IPS DF 4.7 (cell line): ENCODE measurements around the gene ASTL.

ENCODE experiments used
- DNase-seq: peaks from one replicate; pipeline ENCODE4 v3.0.0-alpha.2; 2013; ENCODE audit warnings: low spot score; ENCODE audit errors: extremely low read depth

Gene ASTL

DNA sequence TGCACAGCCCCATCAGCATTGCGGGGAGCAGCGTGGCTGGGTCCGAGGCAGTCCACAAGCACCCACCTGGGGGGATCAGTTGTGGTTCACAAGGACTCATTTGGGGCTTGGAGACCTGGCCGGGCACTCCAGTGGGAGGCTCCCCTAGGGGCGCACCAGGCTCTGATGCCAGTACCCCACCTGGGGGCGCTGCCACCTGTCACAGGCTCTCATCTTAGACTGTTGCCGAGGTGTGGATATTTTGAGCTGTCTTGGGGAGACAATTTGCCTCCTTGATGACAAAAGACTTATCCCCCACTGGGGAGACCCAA lies 25.0 kb downstream of the ASTL start:
- no peak for DNase-seq

DNA sequence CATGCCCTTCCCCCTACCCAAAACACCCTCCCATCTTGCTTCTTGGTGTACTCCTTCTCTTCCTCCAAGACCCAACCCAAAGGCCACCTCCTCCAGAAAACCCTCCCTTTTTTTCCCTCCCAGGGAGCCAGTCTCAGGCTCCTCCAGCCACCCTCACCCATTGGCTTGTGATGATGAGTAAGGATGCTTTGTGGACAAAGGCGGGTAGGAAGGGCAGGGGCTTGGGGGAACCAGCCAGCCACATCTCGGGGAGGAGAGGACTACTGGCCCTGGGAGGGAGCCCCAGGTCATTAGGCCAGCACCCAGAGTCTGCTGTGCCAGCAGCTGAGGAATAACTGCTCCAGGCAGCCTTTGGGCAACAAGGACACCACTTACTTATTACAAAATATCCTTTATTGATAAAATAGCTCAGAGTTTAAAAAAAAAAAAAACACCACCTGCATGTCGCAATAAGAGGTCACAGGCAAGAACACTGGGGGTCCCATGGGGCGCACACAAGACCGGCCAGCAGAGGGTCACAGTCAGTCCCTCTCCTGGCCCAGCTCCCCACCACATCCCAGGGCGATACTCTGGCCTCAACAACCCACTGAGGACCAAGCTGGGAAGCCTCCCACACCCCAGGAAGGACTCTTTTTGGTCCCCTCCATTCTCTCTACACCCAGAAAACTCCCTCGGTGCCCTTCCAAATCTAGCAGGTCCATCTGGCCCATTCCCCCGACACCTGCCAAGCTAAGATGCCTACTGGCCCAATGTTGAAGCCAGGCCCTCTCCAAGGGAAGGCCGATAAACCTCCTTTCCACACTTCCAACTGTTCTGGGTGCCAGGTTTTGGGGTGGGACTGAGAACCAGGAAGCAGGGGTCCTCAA lies 25.6 kb downstream of the ASTL start:
- no peak for DNase-seq

GRCh38 chr2:96111823-96112500 lies 26.3 kb downstream of the ASTL start:
- DNase-seq: no peak

GRCh38 chr2:96111257-96111640 lies 27.1 kb downstream of the ASTL start:
- DNase-seq: no peak

- no peak for DNase-seq
Observed at GRCh38 chr2:96110621-96111256, 27.6 kb downstream of the ASTL start.

GRCh38 chr2:96109931-96110511 lies 28.3 kb downstream of the ASTL start:
- DNase-seq: no peak

GRCh38 chr2:96109361-96109680 lies 29.0 kb downstream of the ASTL start:
- DNase-seq: no peak

DNA sequence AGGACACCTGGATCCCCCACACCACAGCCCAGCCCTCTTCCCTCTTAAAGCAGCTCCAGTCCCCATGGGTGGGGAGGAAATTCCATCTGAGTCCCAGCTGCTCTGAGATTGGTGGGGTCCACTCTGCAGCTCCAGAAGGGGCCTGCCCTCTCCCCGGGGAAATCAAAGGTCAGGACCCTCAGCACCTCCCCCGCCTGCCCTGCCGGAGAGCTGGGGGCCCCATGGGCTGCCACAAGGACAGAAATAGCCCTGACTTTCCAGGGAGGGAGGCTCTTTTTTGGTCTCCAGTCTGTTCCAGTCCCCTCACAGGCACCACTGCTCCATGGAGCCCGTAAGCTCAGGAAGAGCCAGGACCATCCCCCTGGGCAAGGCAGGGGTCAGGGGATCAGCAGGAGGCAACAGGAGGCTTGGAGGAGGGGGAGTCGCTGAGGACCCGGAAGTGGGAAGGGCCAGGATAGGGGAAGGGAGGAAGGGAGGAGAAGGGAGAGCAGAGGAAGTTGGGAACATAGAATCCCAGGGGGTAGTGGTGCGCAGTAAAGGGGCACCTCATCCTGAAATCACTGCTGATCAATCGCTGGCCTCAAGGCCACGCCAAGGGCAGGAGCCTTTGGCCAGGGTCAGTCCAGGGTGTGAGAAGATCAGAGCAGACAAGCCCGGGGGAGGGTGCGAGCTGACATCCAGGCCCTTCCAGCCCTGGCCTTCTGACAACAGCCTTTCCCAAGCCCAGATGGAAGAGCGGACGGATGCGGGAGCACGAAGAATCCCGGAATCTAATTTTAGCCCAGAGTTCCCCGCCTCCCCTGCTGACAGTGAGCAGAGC lies 29.6 kb downstream of the ASTL start:
- DNase-seq: no peak

DNA sequence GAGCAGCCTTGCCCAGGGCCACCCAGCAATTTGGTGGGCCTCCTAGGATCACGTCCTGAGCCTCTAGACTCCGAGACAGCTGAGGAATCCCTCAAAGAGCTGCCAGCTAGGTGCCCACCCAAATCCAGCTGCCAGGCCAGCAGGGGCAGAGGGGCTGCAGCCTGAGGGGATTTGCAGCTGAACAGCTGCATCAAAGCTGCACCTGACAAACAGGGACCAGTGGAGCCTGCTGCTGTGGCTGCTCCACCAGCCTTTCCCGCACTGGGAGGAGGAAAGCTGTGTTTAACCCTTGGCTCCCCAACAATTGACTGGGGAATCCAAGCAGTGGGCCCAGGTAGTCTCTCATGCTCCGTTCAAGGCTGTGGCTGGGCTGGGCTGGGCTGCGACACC lies 30.2 kb downstream of the ASTL start:
- DNase-seq: no peak

DNA sequence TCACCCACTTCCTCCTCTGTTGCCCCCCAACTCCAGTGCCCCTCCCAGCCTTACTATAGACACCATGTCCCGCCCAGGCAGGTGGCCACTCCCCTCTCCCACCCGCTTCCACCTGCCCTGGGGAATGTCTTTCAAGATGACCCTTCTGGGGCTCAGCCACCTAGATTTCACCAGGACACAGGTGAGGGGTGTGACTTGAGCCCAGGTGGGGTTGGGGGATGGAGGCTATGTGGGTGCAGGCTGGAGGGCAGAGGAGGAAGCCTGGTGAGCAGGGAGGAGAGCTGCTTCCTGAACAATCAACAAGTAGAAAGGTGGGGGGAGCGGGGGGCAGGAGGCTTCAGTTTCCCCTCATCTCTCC lies 30.6 kb downstream of the ASTL start:
- DNase-seq: no peak

GRCh38 chr2:96106991-96107707 lies 31.2 kb downstream of the ASTL start:
- DNase-seq: no peak

GRCh38 chr2:96105994-96106715 lies 32.1 kb downstream of the ASTL start:
- DNase-seq: no peak

- no peak for DNase-seq
Observed at GRCh38 chr2:96105152-96105915, 33.0 kb downstream of the ASTL start.

GRCh38 chr2:96104487-96104861 lies 33.8 kb downstream of the ASTL start:
- DNase-seq: no peak

DNA sequence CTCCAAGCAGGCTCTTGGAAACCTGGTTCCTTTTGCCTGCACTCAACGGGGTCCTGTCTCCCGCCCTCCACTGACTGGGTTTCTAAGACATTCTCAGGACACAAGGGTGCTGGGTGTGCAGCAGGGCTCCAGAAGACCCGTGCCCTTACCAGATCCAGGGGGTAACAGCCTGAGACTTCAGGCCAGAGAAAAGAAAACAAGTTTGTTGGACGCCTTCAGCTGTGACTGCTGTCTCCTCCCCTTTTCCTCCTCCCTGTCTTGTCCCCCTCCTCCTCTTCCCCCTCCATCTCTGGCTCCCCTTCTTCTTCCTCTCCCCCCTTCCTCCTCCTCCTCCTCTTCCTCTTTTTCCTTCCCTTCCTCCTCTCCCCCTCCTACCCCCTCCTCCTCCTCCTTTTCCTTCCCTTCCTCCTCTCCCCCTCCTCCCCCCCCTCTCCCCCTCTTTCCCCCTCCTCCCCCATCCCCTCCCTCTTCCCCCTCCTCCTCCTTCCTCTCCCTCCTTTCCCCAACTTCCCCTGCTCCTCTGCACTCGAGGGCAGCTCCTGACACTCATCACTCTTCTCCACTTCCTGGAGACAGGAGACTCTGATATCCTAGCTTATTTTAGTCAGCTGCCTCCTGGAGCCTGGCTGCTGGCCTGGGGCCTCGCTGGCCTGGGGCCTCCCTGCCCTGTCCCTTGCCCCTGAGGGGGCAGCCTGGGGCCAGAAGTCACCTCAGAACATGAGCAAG lies 34.4 kb downstream of the ASTL start:
- no peak for DNase-seq

DNA sequence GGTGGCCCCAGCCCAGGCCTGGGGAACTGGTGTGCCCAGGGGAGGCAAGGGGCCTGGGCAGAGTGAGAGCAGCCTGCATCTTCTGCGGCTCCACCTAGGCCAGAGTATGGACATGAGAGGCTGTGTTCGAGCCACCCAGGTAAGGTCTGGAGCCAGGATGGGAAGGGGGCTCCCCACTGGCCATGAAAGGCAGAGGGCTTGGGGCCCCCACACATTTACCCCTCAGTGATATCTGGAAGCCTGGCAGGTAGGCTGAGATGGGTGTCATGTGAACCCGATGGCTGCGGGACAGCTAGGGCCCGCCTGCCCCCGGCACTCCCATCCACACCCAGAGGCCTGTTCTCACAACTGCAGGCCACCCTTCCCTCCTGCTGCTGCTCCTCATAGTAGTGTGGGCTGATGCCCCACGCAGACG lies 35.1 kb downstream of the ASTL start:
- DNase-seq: no peak

DNA sequence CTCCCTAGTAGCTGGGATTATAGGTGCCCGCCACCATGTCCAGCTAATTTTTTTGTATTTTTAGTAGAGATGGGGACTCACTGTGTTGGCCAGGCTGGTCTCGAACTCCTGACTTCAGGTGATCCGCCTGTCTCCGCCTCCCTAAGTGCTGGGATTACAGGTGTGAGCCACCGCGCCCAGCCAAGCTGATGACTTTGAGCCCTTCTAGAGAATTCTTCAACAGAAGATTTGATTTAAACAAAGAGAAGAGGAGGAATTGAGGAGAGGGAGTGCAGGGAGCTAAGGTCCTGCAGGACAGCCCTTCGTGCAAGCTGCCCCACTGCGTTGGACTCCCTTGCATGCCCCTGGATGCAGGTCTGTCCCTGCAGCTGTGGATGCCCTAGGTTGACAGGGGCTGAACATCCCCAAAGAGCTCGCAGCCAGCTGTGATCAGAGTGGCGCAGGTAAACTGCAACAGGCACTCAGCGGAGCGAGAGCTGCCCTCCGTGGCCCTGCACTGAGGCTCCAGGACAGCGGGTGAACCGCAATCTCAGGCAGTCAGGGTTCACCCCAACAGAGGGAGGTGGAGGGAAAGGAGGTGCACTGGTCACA lies 35.6 kb downstream of the ASTL start:
- no peak for DNase-seq

- DNase-seq: no peak
Observed at GRCh38 chr2:96100893-96101304, 37.4 kb downstream of the ASTL start.
